GM18907 (cell line): Measurements from ENCODE around the gene CDH12.
"Not testable (repeated sequence)": the region's sequence is repeated elsewhere in the genome, so short reads cannot be mapped to it uniquely, and the experiment has no call there.

Experiments
- ATAC-seq: cut with Tn5 transposase; IDR thresholded peaks from one replicate; pipeline ENCODE4 v1.9.1; 2021; ENCODE audit warnings: mild to moderate bottlenecking, moderate library complexity; ENCODE audit not compliant: unreplicated experiment

CDH12 gene

DNA sequence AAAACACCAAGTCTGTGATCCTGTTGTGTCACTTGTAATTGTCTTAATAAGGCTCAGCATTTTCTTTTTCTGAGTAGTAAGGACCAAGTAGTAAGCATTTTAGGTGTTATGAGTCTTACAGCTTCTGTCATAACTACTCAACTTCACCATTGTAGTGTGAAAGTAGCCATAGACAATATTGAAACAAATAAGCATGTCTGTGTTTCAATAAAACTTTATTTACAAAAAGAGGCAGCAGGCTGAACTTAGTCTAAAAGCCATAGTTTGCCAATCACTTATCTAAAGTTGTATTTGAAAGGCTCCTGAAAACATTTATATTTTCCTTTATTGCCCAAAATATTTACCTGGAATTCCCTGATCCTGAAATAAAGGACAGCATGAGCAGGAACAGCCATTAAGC is 796.1 kb downstream of the CDH12 start:
- no peak for ATAC-seq

DNA sequence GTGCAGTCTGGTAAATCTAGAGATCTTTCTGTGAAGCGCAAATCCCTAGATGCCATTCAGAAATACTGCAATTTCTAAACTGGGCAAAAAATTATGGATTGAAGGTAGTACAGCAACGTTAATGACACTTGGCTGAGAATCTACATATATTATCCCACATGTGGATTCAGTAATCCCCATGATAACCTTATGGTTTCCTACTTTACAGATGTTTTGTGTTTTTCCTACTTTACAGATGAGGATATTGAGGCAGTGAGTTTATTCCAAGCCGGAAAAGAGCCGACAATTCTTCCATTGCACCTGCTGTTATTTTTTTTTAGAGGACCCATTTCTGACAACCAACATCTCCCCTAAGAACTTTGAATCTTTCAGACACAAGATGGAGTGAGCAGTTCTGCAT is 796.5 kb downstream of the CDH12 start:
- ATAC-seq = no peak

DNA sequence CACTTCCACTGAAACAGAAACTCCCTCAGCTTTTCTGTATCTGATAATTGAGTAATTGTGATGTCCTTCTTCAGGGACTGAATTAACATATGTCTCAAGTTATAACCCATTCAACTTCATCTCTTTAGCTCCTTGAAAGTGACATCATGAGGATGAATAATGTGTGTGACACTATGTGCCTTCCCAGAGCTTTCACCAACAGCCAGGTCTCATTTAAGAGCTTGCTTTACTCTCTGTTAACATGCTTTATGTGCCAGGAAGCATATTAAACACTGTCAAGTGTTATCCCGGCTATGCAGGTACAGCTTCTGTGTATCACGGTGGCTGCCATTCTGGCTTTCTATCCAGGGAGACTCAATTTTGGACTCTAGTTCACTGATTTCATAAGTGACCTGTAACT is 799.9 kb downstream of the CDH12 start:
- ATAC-seq = no peak

DNA sequence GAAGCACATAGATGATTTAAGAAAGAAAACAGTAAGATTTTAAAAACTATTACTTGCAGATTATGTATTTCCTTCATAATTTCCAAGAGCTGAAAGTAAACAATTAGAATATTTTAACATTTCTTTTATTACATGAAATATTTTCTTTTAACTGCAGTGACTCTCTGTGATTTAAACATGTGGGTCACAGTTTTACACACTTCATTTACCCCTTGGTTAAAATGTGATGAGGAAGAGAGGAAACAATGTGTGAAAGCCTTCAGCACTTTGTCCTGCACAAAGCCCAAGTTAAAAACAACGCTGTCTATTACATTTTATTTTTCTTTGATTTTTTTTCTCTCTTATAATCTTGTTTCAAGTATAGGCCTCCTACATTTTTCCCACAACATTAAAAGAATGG is 801.3 kb downstream of the CDH12 start:
- ATAC-seq = no peak

DNA sequence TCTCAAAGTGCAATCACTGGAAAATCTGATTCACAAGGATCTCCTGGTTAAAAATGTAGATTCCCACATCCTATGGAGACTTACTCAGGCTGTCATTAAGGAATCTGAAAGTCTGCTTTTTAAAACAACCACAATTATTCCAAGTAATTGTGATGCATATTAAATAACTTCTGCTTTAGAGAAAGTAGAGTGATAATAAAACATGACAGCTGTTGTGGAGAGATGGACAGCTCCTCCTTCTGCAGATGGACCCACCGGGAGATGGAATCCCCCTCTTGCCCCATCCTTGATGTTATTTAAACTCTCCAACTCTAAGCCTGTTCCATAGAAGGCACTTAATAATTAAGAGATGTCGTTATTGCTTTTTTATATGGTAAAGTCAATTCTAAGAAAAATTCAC is 802.2 kb downstream of the CDH12 start:
- no peak for ATAC-seq

DNA sequence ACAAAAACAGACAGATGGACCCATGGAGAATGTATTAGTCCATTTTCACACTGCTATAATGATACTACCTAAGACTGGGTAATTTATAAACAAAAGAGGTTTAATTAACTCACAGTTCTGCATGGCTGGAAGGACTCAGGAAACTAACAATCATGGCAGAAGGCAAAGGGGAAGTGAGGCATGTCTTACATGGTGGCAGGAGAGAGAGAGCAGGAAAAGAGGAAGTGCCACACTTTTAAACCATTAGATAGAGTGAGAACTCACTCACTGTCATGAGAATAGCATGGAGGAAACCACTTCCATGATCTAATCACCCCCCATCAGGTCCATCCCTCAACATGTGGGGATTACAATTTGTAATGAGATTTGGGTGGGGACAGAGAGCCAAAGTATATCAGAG is 808.9 kb downstream of the CDH12 start:
- ATAC-seq = no peak

DNA sequence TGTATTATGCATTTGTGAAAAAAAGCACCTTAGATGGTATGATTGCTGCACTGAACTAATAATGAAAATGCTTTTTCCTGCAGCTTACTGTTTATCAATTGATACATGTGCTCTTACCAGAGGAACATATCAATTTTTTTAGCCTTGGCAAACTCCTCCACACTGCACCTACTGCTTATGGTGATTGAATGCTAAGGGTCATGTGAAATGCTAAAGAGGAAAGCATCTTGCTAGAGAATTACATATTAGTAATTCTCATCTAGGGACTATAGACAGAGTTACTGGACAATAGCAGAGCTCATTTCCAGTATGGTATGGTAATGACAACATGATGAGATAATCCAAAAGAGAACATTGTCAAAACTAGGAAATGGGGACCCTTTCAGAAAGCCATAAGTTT is 817.1 kb downstream of the CDH12 start:
- no peak for ATAC-seq

DNA sequence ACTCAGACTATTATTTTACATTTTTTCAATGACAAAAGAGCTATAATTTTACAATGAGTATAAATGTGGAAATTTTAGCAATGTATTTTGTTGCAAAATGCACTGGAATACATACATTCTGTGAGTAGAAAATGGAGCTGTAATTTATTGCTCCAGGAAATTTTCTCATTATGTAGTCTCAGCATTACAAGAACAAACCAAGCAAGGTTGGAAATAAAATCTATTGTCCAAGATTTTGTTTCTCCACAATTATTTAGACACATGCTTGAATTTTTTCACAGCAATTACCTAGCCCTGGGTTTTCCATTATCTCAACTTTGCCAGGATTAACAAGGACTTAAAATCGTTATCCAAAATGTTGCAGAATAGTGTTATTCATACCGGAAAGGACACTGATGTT is 820.1 kb downstream of the CDH12 start:
- no peak for ATAC-seq

DNA sequence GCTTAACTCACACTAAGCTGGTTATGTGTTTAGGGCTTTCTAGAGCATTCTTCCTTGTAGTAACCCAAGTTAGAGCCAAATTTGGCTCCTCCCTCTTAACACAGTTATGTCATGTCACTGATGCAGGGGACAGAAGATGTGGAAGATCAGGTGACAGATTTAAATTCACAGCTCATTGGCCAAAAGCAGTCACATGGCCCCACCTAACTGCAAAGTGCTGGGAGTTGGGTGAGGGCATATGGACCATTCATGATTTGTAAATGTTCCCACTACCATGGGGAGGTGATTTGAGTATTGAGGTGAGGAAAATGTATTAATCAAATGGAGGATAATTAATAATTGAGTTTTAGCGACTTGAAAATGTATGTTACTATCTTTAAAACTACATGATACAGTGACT is 829.4 kb downstream of the CDH12 start:
- no peak for ATAC-seq

DNA sequence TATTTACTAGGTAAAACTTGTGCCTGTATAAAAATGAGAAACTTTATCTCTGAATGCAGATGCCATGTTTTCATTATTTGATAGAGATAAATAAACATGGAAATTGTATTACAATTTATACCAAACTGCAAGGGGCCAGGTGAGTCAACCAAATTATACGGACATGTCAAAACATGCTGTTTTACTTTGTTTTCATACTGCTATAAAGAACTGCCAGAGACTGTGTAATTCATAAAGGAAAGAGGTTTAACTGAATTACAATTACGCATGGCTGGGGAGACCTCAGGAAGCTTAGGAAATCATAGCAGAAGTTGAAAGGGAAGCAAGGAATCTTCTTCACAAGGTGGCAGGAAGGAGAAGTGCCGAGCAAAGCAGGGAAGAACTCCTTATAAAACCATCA is 840.3 kb downstream of the CDH12 start:
- ATAC-seq = not testable (repeated sequence)

DNA sequence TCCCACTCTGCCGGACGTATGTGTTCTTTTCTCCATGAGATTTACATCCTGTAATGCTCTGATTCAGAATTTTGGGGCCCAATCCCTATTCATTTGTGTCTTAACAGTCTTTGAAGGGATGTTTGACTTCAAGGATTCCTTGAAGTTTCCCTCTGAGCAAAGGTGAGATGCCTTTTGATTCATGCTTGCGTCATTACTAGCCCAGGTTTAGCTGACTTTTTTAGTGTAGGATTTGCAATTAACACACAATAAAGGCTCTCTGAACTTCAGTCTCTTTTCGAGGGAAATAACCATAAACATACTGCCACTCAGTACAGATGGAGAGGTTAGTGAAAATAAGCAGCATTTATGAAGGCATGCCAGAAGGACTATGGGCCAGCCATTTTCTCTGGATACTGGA is 842.3 kb downstream of the CDH12 start:
- not testable (repeated sequence) for ATAC-seq

DNA sequence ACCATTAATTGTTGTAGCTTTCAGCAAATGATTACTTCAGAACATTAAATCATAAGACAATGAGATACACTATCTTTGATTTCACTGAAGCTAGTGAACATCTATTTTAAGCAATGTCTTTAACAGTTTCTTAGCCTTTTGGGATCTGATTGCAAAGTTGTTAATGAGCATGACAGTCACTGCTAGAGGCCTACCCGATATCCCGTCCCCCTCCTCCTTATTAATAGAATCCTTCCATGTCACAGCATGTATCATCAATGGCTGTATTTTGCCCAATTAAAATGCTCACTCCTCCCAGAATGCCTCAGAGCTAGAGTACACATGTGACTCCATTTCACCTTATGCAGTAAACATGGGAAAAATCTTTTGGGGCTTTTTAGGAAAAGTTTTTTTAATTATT is 852.0 kb downstream of the CDH12 start:
- not testable (repeated sequence) for ATAC-seq

DNA sequence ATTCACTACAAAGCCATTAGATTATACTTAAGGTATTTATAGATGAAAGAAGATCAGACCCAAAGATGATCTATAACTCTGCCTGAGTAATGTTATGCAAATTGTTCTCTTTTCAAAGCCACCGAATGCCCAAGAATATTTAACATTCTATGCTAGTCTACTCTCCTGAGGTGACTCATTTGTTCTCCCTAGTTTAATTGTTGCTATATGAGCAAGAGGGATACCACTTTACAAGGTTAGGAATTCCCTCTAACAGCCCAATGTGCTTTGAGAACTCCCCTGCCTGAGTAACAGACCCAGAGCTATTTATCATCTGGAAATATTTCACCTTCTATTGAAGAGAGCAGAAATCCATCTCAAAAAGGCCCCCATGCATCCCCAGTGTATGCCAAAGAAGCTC is 867.3 kb downstream of the CDH12 start:
- not testable (repeated sequence) for ATAC-seq

DNA sequence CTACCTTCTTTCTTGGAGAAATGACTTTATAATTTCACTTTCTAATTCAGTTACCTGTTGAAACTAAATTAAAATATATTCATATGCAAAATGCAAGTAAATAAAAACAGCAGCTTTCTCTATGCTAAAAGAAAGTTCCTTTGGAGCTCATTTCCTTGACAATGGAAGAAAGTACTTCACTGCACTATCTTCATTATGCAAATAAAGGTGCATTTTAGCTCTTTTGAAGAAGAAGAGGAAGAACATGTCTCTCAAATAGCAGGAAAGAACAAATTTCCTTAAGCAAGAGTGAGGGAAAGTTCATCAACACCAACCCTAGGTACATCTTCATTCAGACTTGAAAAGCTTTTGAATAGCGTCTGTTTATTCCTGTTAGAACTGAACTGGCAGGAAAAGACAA is 901.6 kb downstream of the CDH12 start:
- not testable (repeated sequence) for ATAC-seq

DNA sequence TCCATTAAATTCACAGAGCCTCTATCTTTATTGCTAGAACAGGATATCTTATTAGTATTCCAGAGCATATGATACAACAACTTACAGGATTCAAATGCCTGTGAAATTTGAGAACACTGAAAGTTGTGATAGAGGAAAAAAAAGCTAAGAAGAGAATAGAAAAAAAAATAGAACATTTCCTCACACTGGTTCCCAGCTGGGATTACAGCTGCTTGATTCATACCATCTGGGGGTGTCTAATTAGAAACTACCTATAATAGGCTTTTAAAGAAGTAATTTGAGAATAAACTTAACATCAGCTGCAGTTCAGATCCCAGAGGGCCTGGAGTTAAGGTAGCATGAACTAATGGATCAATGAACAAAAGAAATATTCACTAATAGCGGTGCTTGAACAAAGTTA is 922.0 kb downstream of the CDH12 start:
- no peak for ATAC-seq

DNA sequence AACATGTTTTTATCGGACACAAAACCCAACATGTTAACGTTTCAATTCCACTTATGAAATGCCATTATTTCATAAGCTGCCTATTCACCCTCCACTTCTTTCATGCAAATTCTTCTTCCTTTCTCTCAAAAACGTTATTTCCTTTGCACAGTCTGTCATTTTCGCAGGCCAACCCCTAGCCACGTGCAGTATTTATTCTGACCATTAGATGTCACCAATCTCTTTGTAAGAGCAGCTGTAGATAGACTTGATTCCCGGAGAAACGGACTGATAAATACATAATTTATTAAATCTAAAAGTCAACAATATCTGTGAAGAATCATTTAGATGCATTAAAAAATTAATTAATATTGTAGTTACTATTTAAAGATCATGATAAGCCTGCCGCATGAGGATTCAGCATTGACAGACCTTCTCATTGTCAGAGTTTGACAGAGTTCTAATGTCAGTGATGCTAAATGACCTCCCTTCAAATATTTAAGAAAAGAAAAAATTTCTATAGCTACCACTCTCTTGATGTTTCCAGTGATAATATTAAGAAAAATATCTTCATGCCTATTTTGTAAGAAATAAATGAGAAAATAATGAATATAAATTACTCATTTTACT is 933.6 kb downstream of the CDH12 start:
- ATAC-seq = peak; percentile 97

DNA sequence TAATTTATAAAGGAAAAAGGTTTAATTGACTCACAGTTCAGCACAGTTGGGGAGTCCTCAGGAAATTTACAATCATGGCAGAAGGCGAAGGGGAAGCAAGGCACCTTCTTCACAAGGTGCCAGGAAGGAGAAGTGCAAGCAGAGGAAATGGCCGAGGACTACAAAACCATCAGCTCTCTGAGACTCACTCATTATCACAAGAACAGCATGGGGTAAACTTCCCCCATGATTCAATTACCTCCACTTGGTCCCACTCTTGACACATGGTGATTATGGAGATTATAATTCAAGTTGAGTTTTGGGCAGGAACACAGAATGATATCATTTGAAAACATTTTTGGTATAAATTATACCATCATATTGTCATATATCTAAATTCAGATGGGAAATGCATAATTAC is 934.7 kb downstream of the CDH12 start:
- ATAC-seq = no peak

DNA sequence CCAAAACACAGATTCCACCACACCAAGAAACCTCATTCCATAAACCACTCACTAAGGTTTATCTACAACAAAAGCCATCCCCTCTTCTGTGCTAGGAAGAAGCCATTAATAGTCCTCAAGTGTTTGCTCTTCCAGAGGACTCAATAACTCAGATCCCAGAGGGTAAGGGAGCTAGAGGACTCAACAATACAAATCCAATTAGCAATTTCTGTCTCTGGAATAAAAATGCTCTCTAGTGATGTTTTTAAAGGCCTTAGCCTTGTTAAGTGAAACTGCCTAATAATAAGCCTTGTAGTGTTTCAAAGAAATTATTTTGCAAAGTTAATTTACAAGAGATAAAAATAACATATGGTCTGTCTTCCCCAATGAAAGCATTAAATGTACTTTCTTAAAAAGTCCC is 942.4 kb downstream of the CDH12 start:
- ATAC-seq = no peak

DNA sequence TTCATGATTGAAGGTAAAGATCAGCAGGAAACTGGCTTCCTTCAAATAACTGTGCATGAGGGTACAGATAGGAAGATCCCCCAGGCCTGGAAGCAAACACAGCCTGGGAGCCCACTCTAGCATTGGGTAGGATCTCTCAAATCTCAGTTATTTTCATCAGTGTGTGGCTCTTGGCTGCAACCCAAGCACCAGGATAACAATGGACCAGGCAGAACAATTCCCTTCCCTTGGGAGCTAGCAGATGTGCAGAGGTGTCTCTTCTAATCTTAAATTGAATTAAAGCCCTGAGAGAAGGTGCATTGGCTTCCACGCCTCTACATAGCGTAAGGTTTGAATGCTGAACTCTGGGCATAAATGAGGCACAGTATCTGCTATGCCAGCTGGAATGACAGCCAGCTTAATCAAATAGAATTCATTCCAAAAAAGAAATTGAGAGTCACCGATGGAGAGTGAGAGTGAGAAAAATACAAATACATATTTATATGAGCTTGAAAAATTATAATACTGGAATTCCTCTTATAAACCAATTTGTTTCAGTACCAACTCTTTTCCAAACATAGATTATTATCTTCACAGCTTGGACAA is 957.3 kb downstream of the CDH12 start:
- no peak for ATAC-seq

DNA sequence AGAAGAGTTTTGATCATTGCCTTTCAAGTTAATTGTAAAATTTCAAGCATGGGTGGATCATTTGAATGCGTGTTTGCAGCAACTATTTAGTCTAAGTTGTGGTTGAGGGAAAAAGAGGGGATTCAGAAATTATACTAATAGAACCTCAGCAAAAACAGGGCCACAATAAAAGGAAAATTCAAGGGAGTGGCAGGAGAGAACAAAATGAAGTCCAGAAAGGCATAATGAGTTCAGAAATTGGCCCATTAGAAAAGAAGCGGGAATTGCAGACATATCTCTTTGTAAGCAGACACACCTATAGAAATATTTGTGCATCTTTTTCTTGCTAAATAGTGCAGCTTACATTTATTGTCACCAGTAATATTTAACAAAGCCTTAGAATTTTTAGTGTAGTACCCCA is 960.0 kb downstream of the CDH12 start:
- no peak for ATAC-seq

DNA sequence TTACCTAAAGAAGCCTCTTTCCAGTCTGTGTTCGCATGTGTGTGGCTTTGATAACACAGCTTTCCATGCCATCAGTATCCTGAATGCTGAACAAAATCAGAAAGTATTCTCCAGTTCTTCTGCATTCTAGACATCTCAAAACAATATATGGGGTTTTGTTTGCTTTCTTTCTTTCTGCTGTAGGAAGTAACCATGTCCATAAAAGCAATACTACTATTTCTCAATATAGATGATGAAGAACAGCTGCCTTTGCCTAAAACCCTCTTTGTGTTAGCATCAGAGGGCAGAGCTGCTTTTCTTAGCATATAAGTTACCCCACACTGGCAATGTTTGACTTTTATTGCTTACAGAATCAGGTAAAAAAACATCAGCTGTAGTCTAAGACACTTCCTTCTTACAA is 963.6 kb downstream of the CDH12 start:
- ATAC-seq = no peak

DNA sequence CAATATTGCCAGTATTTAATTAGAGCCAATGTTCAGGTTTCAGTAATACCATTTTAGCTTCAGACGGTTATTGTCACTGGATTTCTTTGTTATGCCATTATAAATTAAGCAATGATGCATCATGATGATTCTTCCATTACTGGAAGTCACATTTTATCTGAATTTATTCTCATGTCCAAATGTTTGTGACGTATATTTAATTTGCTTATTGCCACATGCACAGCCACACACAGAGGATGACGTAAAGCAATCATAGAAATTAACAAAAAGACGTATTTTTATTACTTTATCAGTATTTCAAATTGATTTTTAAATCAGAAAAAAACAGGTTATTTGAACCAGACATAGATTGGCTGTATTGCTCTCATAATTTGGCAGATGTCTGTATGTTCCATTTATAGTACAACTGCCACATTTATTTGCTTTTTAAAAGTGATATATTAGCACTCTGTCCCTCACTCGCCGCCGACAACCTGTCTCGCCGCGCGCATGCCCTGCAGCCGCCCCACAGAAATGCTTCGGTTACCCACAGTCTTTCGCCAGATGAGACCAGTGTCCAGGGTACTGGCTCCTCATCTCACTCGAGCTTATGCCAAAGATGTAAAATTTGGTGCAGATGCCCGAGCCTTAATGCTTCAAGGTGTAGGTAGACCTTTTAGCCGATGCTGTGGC is 970.9 kb downstream of the CDH12 start:
- ATAC-seq = no peak

DNA sequence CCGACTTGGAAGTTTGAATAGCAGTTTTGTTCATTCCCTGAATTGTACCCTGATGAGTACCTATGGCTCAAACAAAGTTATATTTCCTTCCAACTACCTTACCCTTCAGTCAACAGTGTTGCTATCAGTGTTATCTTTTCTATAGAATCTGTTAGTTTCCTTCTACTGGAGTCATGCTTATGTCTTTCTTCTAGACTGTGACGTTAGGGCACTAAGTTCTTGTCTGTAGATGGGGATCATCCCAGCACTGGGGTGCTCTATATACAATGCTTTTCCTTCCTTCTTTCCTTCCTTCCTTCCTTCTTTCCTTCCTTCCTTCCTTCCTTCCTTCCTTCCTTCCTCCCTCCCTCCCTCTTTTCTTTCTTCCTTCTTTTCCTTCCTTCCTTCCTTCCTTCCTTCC is 973.0 kb downstream of the CDH12 start:
- ATAC-seq = no peak
